Heart right ventricle (tissue), 16 donors: ENCODE data around the gene MOGAT3. TPM values are rescaled to one million over a fixed set of nuclear protein-coding genes. Genes with fewer than 3 reads are reported as not detected.

Source experiments
- ATAC-seq, 8 donors: fragments of 200-7000 bp; cut with Tn5 transposase; one replicate each; pipeline ENCODE4 v1.9.1; 2020; ENCODE audit warnings: mild to moderate bottlenecking in 8 of 8, moderate library complexity in 8 of 8, moderate number of reproducible peaks in 1 of 8
- DNase-seq, 2 donors: peaks; one replicate each; pipeline ENCODE4 v3.0.0-alpha.2; 2020
- H3K27ac ChIP-seq, 10 donors: fragments of 200-600 bp; sonication (generic) in 2 of 10; one replicate each; pipeline versions ENCODE4 v1.5.0 to v1.8.0; 2020 to 2022; ENCODE audit warnings: mild to moderate bottlenecking in 3 of 10
- H3K27me3 ChIP-seq, 7 donors: fragments of 200-600 bp; one replicate each; pipeline ENCODE4 v1.8.0; 2021 to 2022; ENCODE audit warnings: mild to moderate bottlenecking in 2 of 7
- H3K36me3 ChIP-seq, 9 donors: fragments of 200-600 bp; sonication (generic) in 1 of 9; one replicate each; pipeline versions ENCODE4 v1.5.0 to v1.8.0; 2020 to 2022; ENCODE audit warnings: mild to moderate bottlenecking in 2 of 9
- H3K4me1 ChIP-seq, 9 donors: fragments of 200-600 bp; sonication (generic) in 1 of 9; one replicate each; pipeline versions ENCODE4 v1.5.0 to v1.8.0; 2020 to 2022; ENCODE audit warnings: mild to moderate bottlenecking in 4 of 9
- H3K4me3 ChIP-seq, 10 donors: fragments of 200-600 bp; sonication (generic) in 2 of 10; one replicate each; pipeline versions ENCODE4 v1.5.0 to v1.8.0; 2020 to 2022; ENCODE audit warnings: mild to moderate bottlenecking in 7 of 10, moderate library complexity in 2 of 10
- H3K9me3 ChIP-seq, 11 donors: fragments of 200-600 bp in 10 of 11; sonication (generic) in 2 of 11; one replicate each; pipeline versions ENCODE4 v1.5.0 to v1.8.0; 2013 to 2022; ENCODE audit warnings: mild to moderate bottlenecking in 2 of 11, control low read depth in 1 of 11, moderate library complexity in 1 of 11
- whole genome bisulfite sequencing, 2 donors: extraction: QIAGEN DNeasy Blood & Tissue Kit; methylation state at CpG; one replicate each; pipeline ENCODE4 v1.1.7; 2013; ENCODE audit warnings: inconsistent platforms in 1 of 2; 5-methylcytosine and 5-hydroxymethylcytosine counted together
- intact Hi-C, 10 donors: fragments of 100-400 bp; cut with DNase I; formaldehyde crosslinking; loops; one replicate each; pipeline versions ENCODE4 v1.11.1 to v1.14.2; 2022
- long read RNA-seq, 3 donors: library from polyadenylated mRNA; unstranded; transcript quantifications; one replicate each; pipeline ENCODE4 v2.0.0, GENCODE V29; 2020 to 2021
- polyA plus RNA-seq, 2 donors: library from polyadenylated mRNA; stranded (reverse); fragments of 200-250 nt; gene quantifications; one replicate each; pipeline ENCODE4 v1.2.3, GENCODE V29; 2013
- total RNA-seq, 10 donors: library from RNA; stranded (reverse); fragmentation: NEBNext Ultra II Directional in 3 of 10; extraction: Animal tissue kit (Norgen Biotek cat#: 25700) in 3 of 10; gene quantifications; one replicate each; pipeline versions ENCODE4 v1.2.1 to v1.2.4, GENCODE V29; 2021 to 2023
- TF ChIP-seq, protein P1 (sequence below), 9 donors: fragments of 200-600 bp; sonication (generic) in 2 of 9; IDR thresholded peaks; one replicate each; pipeline versions ENCODE4 v1.5.0 to v1.8.0; 2021 to 2022; ENCODE audit warnings: antibody characterized with exemption in 9 of 9, mild to moderate bottlenecking in 5 of 9, moderate library complexity in 1 of 9
- donor health status: Arrhythmogenic right ventricular cardiomyopathy.
- donor health status: ischemic (EF 13 %, LVEDD 7.1; RV severe dilation, severe dysfunction).
- donor health status: healthy with polysubstance abuse.
- donor health status: DM: no; HTN: yes; CAD: no.
- donor health status: DM: no; HTN: no; CAD: no.
- donor health status: ischemic (EF 25% LVEDD 6.9; RV normal size, moderate dysfunction).
- donor health status: ischemic (EF 25% LVEDD 5.7; RV mildly dilated, moderate dysfunction).
- donor health status: healthy.
- donor health status: DM: yes; HTN: yes; CAD: no.
- donor health status: Ischemic cardiomyopathy.
- donor health status: ischemic (EF 35%, LVEDD 5.7; RV mildly dilated, moderate dysfunction).
- donor health status: nonischemic (EF 11% LVEDD 7.7; RV severe dilation, severe dysfunction).
- donor health status: DM: yes; HTN: yes; CAD: no.
- donor health status: PGD.
- donor health status: ischemic (EF 29% LVEDD 5.4; RV normal size, mild dysfunction).
- donor health status: nonischemic (EF 23%, LVEDD 6.1; RV moderate dilation, normal function).

The MOGAT3 gene, protein sequence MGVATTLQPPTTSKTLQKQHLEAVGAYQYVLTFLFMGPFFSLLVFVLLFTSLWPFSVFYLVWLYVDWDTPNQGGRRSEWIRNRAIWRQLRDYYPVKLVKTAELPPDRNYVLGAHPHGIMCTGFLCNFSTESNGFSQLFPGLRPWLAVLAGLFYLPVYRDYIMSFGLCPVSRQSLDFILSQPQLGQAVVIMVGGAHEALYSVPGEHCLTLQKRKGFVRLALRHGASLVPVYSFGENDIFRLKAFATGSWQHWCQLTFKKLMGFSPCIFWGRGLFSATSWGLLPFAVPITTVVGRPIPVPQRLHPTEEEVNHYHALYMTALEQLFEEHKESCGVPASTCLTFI
- total RNA-seq (not detected), polyA plus RNA-seq (not detected)
- long read RNA-seq, donor 1: 0 reads
- long read RNA-seq, donor 2: 0 reads
- long read RNA-seq, donor 3: 0 reads

DNA sequence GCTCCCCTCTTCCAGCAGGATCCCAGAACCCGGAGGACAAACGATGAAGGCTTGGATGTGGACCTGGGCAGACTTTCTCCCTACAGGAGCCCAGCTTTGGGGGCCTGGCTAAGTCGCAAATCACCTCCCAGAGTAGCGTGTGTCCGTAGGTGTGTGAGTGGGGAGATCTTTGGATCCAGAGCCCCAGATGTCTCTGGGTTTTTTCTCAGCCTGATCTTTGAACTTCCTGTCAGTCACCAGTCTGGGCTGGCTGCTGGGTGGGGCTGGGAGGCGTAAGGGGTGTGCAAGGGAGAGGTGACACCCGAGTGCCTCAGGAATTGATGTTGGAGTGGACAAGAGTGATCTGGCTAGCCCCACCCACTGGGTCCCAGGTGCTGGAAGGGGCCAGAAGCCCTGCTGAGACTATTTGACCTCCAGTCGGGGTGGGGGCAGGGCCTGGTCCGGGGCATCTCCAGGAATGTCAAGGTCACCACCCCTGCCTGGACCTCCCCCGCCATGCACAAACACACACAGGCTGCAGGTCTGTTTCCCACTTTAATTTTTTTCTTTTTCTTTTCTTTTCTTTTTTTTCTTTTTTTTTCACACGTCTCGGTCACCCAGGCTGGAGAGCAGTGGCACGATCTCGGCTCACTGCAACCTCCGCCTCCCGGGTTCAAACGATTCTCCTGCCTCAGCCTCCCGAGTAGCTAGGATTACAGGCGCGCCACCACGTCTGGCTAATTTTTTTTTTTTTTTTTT lies at the start of gene MOGAT3:
Gene MOGAT3 (minus strand): TSS at position 175 of the 738 bp plus-strand sequence. CDS start 182 bp downstream, outside the sequence.
- Histone ChIP-seq H3K27me3 (peaks cover 25 to 76% (median 71%) of the 10 kb centered on the region in 7 donors), H3K4me1 (peaks cover 4 to 27% (median 9%) of the 10 kb centered on the region in 9 donors), H3K9me3 (no peaks in the 10 kb centered on the region), H3K27ac (no peak within 1 kb of the TSS), H3K4me3 (peak within 1 kb of the TSS in 5 of 10 donors; percentile 6 to 30 (median 20)), H3K36me3 (peaks cover 0 to 5% (median 0%) of the 10 kb centered on the region in 9 donors)
- DNase-seq: no peak
- ATAC-seq: peak in 1 of 8 donors; percentile 21
- intact Hi-C loops: no loop called here
- TF ChIP-seq, protein P1, sequence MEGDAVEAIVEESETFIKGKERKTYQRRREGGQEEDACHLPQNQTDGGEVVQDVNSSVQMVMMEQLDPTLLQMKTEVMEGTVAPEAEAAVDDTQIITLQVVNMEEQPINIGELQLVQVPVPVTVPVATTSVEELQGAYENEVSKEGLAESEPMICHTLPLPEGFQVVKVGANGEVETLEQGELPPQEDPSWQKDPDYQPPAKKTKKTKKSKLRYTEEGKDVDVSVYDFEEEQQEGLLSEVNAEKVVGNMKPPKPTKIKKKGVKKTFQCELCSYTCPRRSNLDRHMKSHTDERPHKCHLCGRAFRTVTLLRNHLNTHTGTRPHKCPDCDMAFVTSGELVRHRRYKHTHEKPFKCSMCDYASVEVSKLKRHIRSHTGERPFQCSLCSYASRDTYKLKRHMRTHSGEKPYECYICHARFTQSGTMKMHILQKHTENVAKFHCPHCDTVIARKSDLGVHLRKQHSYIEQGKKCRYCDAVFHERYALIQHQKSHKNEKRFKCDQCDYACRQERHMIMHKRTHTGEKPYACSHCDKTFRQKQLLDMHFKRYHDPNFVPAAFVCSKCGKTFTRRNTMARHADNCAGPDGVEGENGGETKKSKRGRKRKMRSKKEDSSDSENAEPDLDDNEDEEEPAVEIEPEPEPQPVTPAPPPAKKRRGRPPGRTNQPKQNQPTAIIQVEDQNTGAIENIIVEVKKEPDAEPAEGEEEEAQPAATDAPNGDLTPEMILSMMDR (IDR thresholded peaks at IDR 0.05): no peak
- WGBS, 2 donors: 28 to 29% methylated on average over 21 of the region's 21 CpGs

DNA sequence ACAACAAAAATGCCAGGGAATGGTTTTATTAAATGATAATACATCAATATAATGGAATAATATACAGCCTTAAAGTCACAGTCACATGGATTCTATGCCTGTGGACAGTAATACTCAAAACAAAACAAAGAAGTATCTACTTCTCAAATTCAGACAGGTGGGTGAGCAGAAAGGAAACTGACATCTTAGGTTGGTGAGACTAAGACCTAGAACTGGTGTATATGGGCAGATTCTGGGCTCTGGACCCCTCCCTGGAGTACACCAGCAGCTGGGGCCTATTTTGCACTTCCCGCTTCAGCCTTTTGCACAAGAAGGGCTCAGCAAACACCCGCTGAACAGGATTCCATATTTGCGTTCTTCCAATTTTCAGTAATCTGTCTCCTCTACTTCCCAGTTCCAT lies 49.5 kb upstream of the MOGAT3 start:
- H3K27ac ChIP-seq: no peak overlapping the region
- H3K36me3 ChIP-seq: peaks cover 0 to 37% (median 0%) of the 10 kb centered on the region in 9 donors
- no peaks in the 10 kb centered on the region for H3K27me3 ChIP-seq
- TF ChIP-seq, protein P1 (IDR thresholded peaks at IDR 0.05): no peak
- ATAC-seq (no peak), DNase-seq (no peak)
- peaks cover 7 to 36% (median 31%) of the 10 kb centered on the region in 9 donors for H3K4me1 ChIP-seq
- H3K9me3 ChIP-seq: no peaks in the 10 kb centered on the region
- intact Hi-C loops: no loop called here
- 93 to 94% methylated on average over 3 of the region's 3 CpGs for WGBS, 2 donors
- peak overlapping the region in 1 of 10 donors; percentile 91 for H3K4me3 ChIP-seq

DNA sequence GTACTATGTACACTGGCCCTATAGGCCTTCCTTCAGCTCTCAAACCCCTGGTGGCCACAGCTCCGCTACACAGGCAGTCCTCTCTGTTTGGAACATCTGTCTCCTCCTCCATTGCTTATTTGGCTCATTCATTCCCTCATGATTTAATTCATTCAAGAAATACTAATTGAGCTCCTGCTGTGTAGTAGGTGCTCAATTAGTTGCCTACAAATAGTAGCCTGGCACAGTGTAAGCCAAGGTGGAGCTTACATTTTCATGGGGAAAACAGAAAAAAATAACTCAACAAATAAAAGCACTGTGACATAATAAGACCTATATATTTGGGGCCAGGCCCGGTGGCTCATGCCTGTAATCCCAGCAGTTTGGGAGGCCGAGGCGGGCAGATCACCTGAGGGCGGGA lies 47.4 kb upstream of the MOGAT3 start:
- TF ChIP-seq, protein P1 (IDR thresholded peaks at IDR 0.05): no peak
- DNase-seq (no peak), ATAC-seq (no peak)
- H3K9me3 ChIP-seq: no peaks in the 10 kb centered on the region
- peaks cover 14 to 48% (median 45%) of the 10 kb centered on the region in 9 donors for H3K4me1 ChIP-seq
- H3K27me3 ChIP-seq: no peaks in the 10 kb centered on the region
- WGBS, 2 donors: 97 to 100% methylated on average over 5 of the region's 5 CpGs
- H3K36me3 ChIP-seq: peaks cover 0 to 40% (median 0%) of the 10 kb centered on the region in 9 donors
- no peak overlapping the region for H3K27ac ChIP-seq
- H3K4me3 ChIP-seq: no peak overlapping the region
- intact Hi-C loops: no loop called here

DNA sequence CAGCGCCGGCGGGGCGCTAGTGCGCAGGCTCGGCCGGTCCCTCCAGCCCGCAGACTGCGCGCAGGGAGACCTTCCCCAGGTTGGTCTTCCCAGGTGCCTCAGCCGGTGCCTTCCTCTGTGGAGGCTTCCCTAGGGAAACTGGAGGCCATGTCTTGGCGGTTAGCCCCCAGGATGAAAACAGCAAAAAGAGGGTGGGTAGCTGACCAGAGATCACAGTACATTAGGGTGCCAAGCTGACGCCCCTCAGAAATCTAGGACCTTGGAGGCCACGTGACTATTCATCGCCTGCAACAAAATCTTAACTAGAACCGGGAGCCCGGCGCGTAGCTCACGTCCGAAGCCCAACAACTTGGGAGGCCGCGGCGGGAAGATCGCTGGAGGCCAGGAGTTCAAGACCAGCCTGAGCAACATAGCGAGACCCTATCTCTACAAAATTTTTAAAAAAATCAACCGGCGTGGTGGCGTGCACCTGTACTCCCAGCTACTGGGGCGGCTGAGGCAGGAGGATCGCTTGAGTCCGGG lies 44.4 kb upstream of the MOGAT3 start:
- peaks cover 0 to 61% (median 8%) of the 10 kb centered on the region in 9 donors for H3K36me3 ChIP-seq
- H3K4me1 ChIP-seq: peaks cover 11 to 60% (median 42%) of the 10 kb centered on the region in 9 donors
- intact Hi-C loops: loop anchor here in 6 of 10 donors (2.0 kb wide), 2 partner anchors 26 to 28 kb away; partner anchors contain the start of genes PLOD3 (in 5 of the 6) and ZNHIT1 (in 1 of the 6)

More for the DNA sequence above, 44.4 kb upstream of the MOGAT3 start:
- WGBS, 2 donors: 21 to 31% methylated on average over 32 of the region's 32 CpGs
- peak overlapping the region; percentile 73 to 89 (median 82) for H3K4me3 ChIP-seq
- DNase-seq (no peak), ATAC-seq (no peak)
- H3K27me3 ChIP-seq: no peaks in the 10 kb centered on the region
- no peaks in the 10 kb centered on the region for H3K9me3 ChIP-seq
- TF ChIP-seq, protein P1 (IDR thresholded peaks at IDR 0.05): peak in 1 of 9 donors; percentile 13
- peak overlapping the region; percentile 91 to 98 (median 95) for H3K27ac ChIP-seq
